Choroid plexus epithelial cell (primary cell): ENCODE data around the gene SIDT1.
"Not testable (repeated sequence)": the region's sequence is repeated elsewhere in the genome, so short reads cannot be mapped to it uniquely, and the experiment has no call there.

Experiments
- DNase-seq: peaks from one replicate; pipeline ENCODE4 v3.0.0-alpha.2; 2010; ENCODE audit warnings: low read depth
- H3K4me3 ChIP-seq: 2 replicates; pipeline ENCODE4 v1.5.1; 2011; ENCODE audit warnings: low read depth, mild to moderate bottlenecking, control low read depth, low read length, moderate library complexity
- CTCF ChIP-seq: conservative IDR thresholded peaks from 2 replicates; pipeline ENCODE4 v1.5.1; 2011; ENCODE audit warnings: low read depth, mild to moderate bottlenecking, control low read depth, inconsistent platforms, low read length, moderate library complexity

Gene SIDT1

GRCh38 chr3:113628316-113628715 lies 96.0 kb downstream of the SIDT1 start:
- no peak overlapping the region for H3K4me3 ChIP-seq
- no peak for TF ChIP-seq CTCF
- no peak for DNase-seq

DNA sequence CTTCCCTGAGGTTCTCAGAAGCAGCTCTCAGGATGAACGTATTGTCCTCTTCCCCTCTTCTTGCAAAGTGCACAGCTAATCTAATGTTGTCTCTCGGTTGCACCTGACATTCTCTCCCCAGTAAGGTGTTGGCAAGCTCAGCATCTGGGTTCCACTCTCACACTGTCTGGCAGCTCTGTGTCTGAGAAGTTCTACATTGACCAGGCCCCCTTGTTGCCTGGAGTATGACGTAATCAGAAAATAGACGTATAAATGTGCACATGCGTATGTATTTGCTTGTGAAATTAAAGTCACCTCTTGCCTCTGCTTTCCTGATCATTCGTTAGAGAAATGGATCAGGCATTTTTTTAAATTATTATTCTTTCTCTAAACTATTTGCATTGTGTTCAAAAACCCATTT lies 96.4 kb downstream of the SIDT1 start:
- no peak overlapping the region for H3K4me3 ChIP-seq
- DNase-seq = no peak
- TF ChIP-seq CTCF = no peak

- no peak overlapping the region for H3K4me3 ChIP-seq
- no peak for TF ChIP-seq CTCF
- no peak for DNase-seq
Measured at GRCh38 chr3:113629584-113630421, 97.4 kb downstream of the SIDT1 start.

- no peak overlapping the region for H3K4me3 ChIP-seq
- DNase-seq = no peak
- no peak for TF ChIP-seq CTCF
Measured at GRCh38 chr3:113630956-113631542, 98.7 kb downstream of the SIDT1 start.

DNA sequence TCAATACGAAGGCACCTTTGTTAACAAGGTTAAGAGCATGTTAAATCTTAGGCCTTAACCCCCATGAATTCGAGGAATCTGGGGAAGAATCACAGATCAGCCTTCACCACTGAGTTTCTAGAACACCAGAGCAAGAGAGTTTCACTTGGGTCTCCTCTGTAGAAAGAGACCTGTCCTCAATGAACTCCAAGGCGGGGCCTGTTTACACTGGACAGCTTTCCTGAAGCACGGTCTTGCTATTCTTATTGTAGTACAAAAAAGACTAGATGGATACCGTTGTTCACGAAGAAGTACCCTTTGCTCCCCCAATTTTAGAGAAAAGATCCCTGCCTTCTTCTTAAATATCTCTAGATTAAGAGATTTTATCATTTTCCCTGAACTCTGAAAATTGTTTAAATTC lies 99.2 kb downstream of the SIDT1 start:
- no peak for DNase-seq
- TF ChIP-seq CTCF = no peak
- H3K4me3 ChIP-seq = no peak overlapping the region

DNA sequence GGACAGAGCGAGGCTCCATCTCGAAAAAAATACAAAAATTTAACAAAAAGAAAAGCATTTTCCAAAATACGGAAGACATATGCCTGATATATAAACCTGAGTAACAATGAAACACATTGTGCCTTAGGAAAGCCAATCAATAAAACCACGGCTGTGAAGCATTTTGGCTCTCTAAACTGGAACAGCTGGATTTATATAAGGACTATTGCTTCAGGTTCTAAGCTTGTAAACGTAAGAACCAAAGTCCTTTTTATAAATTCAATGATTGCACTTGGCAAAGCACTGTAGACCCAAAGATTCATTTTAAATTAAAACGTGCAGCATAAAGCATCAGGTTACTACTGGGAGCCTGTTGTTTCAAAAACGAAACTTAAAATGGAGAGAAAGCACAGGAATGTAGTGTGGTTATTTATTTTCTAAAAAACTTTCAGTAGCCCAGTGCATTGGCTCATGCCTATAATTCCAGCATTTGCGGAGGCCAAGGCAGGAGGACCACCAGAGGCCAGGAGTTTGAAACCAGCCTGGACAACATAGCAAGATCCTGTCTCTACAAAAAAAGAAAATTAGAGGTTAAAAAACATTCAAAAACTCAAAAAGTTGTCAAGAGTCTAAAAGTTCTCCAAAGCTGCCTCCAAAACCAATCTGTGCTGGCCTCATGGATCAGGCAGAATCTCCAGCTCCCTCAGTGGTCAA lies 102.6 kb downstream of the SIDT1 start:
- H3K4me3 ChIP-seq = no peak overlapping the region
- TF ChIP-seq CTCF = no peak
- DNase-seq = no peak

- DNase-seq, H3K4me3 ChIP-seq: not testable (repeated sequence)
Measured at GRCh38 chr3:113636034-113636433, 103.7 kb downstream of the SIDT1 start.
